ENCODE measurements around the gene ARHGAP44.

- TF ChIP-seq ZNF324 (tag by site-specific recombination; IDR thresholded peaks at IDR 0.05) (no peak), PATZ1 (tag by site-specific recombination; IDR thresholded peaks at IDR 0.05) (no peak), ZNF670 (tag by site-specific recombination; IDR thresholded peaks at IDR 0.05; ENCODE audit: low read depth) (no peak), SP2 (tag by site-specific recombination; IDR thresholded peaks at IDR 0.05) (no peak), ZNF274 (IDR thresholded peaks at IDR 0.05; ENCODE audit: low read length) (no peak), ZNF274 (tag by site-specific recombination; IDR thresholded peaks at IDR 0.05; ENCODE audit: borderline replicate concordance) (no peak), CTCF (tag by site-specific recombination; IDR thresholded peaks at IDR 0.05) (no peak)
- TF ChIP-seq, protein P1, sequence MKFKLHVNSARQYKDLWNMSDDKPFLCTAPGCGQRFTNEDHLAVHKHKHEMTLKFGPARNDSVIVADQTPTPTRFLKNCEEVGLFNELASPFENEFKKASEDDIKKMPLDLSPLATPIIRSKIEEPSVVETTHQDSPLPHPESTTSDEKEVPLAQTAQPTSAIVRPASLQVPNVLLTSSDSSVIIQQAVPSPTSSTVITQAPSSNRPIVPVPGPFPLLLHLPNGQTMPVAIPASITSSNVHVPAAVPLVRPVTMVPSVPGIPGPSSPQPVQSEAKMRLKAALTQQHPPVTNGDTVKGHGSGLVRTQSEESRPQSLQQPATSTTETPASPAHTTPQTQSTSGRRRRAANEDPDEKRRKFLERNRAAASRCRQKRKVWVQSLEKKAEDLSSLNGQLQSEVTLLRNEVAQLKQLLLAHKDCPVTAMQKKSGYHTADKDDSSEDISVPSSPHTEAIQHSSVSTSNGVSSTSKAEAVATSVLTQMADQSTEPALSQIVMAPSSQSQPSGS (tag by site-specific recombination; IDR thresholded peaks at IDR 0.05; ENCODE audit: low read depth), result no peak
- TF ChIP-seq, protein P2, sequence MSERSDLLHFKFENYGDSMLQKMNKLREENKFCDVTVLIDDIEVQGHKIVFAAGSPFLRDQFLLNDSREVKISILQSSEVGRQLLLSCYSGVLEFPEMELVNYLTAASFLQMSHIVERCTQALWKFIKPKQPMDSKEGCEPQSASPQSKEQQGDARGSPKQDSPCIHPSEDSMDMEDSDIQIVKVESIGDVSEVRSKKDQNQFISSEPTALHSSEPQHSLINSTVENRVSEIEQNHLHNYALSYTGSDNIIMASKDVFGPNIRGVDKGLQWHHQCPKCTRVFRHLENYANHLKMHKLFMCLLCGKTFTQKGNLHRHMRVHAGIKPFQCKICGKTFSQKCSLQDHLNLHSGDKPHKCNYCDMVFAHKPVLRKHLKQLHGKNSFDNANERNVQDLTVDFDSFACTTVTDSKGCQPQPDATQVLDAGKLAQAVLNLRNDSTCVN (tag by site-specific recombination; optimal IDR thresholded peaks at IDR 0.05), result no peak
Observed at GRCh38 chr17:13031718-13032350, 242.5 kb downstream of the ARHGAP44 start.

Data from HEK293 (cell line).